Posterior cingulate gyrus (tissue), 11 donors: Measurements from ENCODE around the gene HAS3.
"Not testable (repeated sequence)": the region's sequence is repeated elsewhere in the genome, so short reads cannot be mapped to it uniquely, and the experiment has no call there.

Source experiments
- DNase-seq, 10 donors: peaks; one replicate each; pipeline versions ENCODE4 v3.0.0 to v3.0.0-alpha.2; 2020 to 2021; ENCODE audit warnings: mixed read lengths in 3 of 10
- intact Hi-C: fragments of 100-400 bp; cut with DNase I; formaldehyde crosslinking; loops from one replicate; pipeline ENCODE4 v1.15.1; 2023

The HAS3 gene

GRCh38 chr16:69114976-69115355, 9.5 kb downstream of the HAS3 start:
- DNase-seq = no peak
- intact Hi-C loops = no loop called here

GRCh38 chr16:69115361-69115760, 9.9 kb downstream of the HAS3 start:
- intact Hi-C loops = no loop called here
- DNase-seq = no peak

GRCh38 chr16:69115837-69116236, 10.4 kb downstream of the HAS3 start:
- DNase-seq = no peak
- intact Hi-C loops = no loop called here

GRCh38 chr16:69116256-69116875, 10.9 kb downstream of the HAS3 start:
- no peak for DNase-seq
- intact Hi-C loops = no loop called here

- DNase-seq = no peak
- intact Hi-C loops = no loop called here
Measured at GRCh38 chr16:69116906-69117305, 11.5 kb downstream of the HAS3 start.

GRCh38 chr16:69118468-69118867, 13.0 kb downstream of the HAS3 start:
- no peak for DNase-seq
- intact Hi-C loops = no loop called here

- DNase-seq = no peak
- intact Hi-C loops = no loop called here
Measured at GRCh38 chr16:69118994-69119393, 13.5 kb downstream of the HAS3 start.

GRCh38 chr16:69119536-69119935, 14.1 kb downstream of the HAS3 start:
- intact Hi-C loops = no loop called here
- DNase-seq = no peak

- intact Hi-C loops = loop anchor here (5.0 kb wide), 1 partner anchor 273 kb away; no protein-coding TSS in a partner anchor
- no peak for DNase-seq
Measured at GRCh38 chr16:69120096-69120664, 14.7 kb downstream of the HAS3 start.

- intact Hi-C loops = loop anchor here (1.0 to 5.0 kb wide), 3 partner anchors 222 to 595 kb away; no protein-coding TSS in a partner anchor
Measured at GRCh38 chr16:69123910-69124309, 18.5 kb downstream of the HAS3 start.

GRCh38 chr16:69124406-69124805, 19.0 kb downstream of the HAS3 start:
- DNase-seq = not testable (repeated sequence)
- intact Hi-C loops = loop anchor here (1.0 to 5.0 kb wide), 3 partner anchors 222 to 596 kb away; no protein-coding TSS in a partner anchor

More at GRCh38 chr16:69123910-69124309, 18.5 kb downstream of the HAS3 start:
- DNase-seq = peak in 2 of 10 donors; percentile 42 to 45

GRCh38 chr16:69124961-69125360, 19.5 kb downstream of the HAS3 start:
- DNase-seq = not testable (repeated sequence)
- intact Hi-C loops = loop anchor here (1.0 to 5.0 kb wide), 3 partner anchors 223 to 596 kb away; no protein-coding TSS in a partner anchor

- intact Hi-C loops = no loop called here
- no peak for DNase-seq
Measured at GRCh38 chr16:69126221-69126620, 20.8 kb downstream of the HAS3 start.

- intact Hi-C loops = not testable (repeated sequence)
Measured at GRCh38 chr16:69126801-69127200, 21.3 kb downstream of the HAS3 start.

GRCh38 chr16:69127966-69128510, 22.6 kb downstream of the HAS3 start:
- intact Hi-C loops = no loop called here
- DNase-seq = no peak

More at GRCh38 chr16:69126801-69127200, 21.3 kb downstream of the HAS3 start:
- DNase-seq = not testable (repeated sequence)

- no peak for DNase-seq
- intact Hi-C loops = no loop called here
Measured at GRCh38 chr16:69130461-69130860, 25.0 kb downstream of the HAS3 start.

- intact Hi-C loops = no loop called here
- DNase-seq = no peak
Measured at GRCh38 chr16:69131167-69131838, 25.9 kb downstream of the HAS3 start.

GRCh38 chr16:69131839-69132423, 26.5 kb downstream of the HAS3 start:
- peak in 7 of 10 donors; percentile 35 to 90 (median 54) for DNase-seq
- intact Hi-C loops = no loop called here

- DNase-seq = peak; percentile 77 to 98 (median 87)
- intact Hi-C loops = no loop called here
Measured at GRCh38 chr16:69132424-69133252, 27.2 kb downstream of the HAS3 start, which contains the start of the genes CHTF8 and UTP4. Gene CHTF8, minus strand, starts transcription at chr16:69132588. Its CDS starts 11,130 bp downstream, at chr16:69121458. Gene UTP4, plus strand, starts transcription at chr16:69132649. Its CDS starts 811 bp downstream, at chr16:69133460.
